Lung (tissue), 12 donors: Measurements from ENCODE around the gene PFDN4. TPM values are rescaled to one million over a fixed set of nuclear protein-coding genes. Genes with fewer than 3 reads are reported as not detected.
A peak's percentile ranks its signal among the peaks of the same experiment; 100 is the strongest.
"Not testable (repeated sequence)": the region's sequence is repeated elsewhere in the genome, so short reads cannot be mapped to it uniquely, and the experiment has no call there.

Experiments used
- ATAC-seq: fragments of 200-7000 bp; cut with Tn5 transposase; one replicate; pipeline ENCODE4 v1.9.1; 2020; ENCODE audit warnings: moderate number of reproducible peaks; ENCODE audit not compliant: insufficient read depth, low FRiP score
- DNase-seq, 3 donors: peaks; one replicate each; pipeline ENCODE4 v3.0.0-alpha.2; 2013 to 2017
- H3K27ac ChIP-seq, 2 donors: one replicate each; pipeline ENCODE4 v1.5.1; 2013; ENCODE audit warnings: mild to moderate bottlenecking in 2 of 2, moderate library complexity in 2 of 2, control low read depth in 1 of 2, inconsistent platforms in 1 of 2, low read depth in 1 of 2, low read length in 1 of 2
- H3K27me3 ChIP-seq, 3 donors: one replicate each; pipeline ENCODE4 v1.5.1; 2013; ENCODE audit warnings: low read length in 2 of 3; ENCODE audit not compliant: control insufficient read depth in 3 of 3, insufficient read depth in 3 of 3
- H3K36me3 ChIP-seq, 4 donors: one replicate each; pipeline ENCODE4 v1.5.1; 2013; ENCODE audit warnings: low read length in 4 of 4, mild to moderate bottlenecking in 1 of 4, moderate library complexity in 1 of 4; ENCODE audit not compliant: control insufficient read depth in 4 of 4, insufficient read depth in 4 of 4
- H3K4me1 ChIP-seq, 5 donors: one replicate each; pipeline ENCODE4 v1.5.1; 2013; ENCODE audit warnings: low read length in 5 of 5, mild to moderate bottlenecking in 2 of 5, moderate library complexity in 1 of 5; ENCODE audit not compliant: control insufficient read depth in 5 of 5, insufficient read depth in 5 of 5
- H3K4me3 ChIP-seq: one replicate; pipeline ENCODE4 v1.5.1; 2013; ENCODE audit warnings: mild to moderate bottlenecking, control low read depth, moderate library complexity
- H3K9ac ChIP-seq, 2 donors: one replicate each; pipeline ENCODE4 v1.5.1; 2013; ENCODE audit warnings: low read length in 2 of 2, control low read depth in 1 of 2; ENCODE audit not compliant: insufficient read depth in 1 of 2
- H3K9me3 ChIP-seq, 4 donors: one replicate each; pipeline ENCODE4 v1.5.1; 2013; ENCODE audit warnings: low read length in 3 of 4, mild to moderate bottlenecking in 1 of 4, moderate library complexity in 1 of 4; ENCODE audit not compliant: control insufficient read depth in 4 of 4, insufficient read depth in 3 of 4
- WGBS, 2 donors: extraction: QIAGEN DNeasy Blood & Tissue Kit; methylation state at CpG; one replicate each; pipeline ENCODE4 v1.1.7; 2013; 5-methylcytosine and 5-hydroxymethylcytosine counted together
- polyA plus RNA-seq, 2 donors: library from polyadenylated mRNA; stranded (reverse); fragments of 200-250 nt; gene quantifications; one replicate each; pipeline ENCODE4 v1.2.1, GENCODE V29; 2013
- total RNA-seq, 2 donors: library from RNA; depleted of rRNA in 1 of 2; stranded (reverse); fragments of >200 nt in 1 of 2; gene quantifications; one replicate each; pipeline ENCODE4 v1.2.1, GENCODE V29; 2014 to 2021
- TF ChIP-seq, protein P1 (sequence below): IDR thresholded peaks from 2 replicates; pipeline ENCODE4 v1.5.1; 2012; ENCODE audit warnings: mild to moderate bottlenecking; ENCODE audit errors: control extremely low read depth, extremely low read depth
- donor health status: control.
- donor health status: control.
- donor health status: Bipolar disorder and iron deficiency.
- donor health status: healthy.
- donor health status: DM: yes; HTN: yes; CAD: no.

The PFDN4 gene
- total and polyA plus RNA-seq, 4 donors: 15.9 to 83.6 (median 43.4) TPM

DNA sequence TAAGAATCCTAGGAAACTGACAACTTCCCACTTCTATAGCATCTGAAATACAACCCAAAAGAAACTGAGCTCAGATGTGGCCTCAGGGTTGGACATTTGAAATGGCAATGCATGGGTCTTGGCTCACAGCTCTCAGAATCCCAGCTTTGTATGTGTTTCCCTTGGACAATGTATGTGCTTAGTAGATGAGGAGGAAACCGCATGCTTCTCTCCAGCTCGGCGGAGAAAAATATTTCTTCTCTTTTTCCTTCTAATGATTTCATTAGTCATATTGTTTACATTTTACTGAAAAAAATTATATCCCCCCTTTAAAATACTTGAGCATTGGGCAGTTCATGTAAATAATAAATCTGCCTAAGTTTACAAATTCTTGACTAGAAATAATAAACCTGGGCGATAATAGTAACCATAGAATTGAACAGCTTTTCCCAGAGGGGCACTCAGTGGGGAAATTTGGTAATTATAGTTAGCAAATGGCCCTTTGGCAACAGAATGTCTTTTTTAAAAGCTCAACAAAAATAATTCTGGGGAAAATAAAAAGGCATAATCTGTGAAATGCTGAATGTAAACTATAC is 55.3 kb downstream of the PFDN4 start:
- DNase-seq (peak; percentile 34 to 83 (median 79)), ATAC-seq (no peak)
- H3K9me3 ChIP-seq: no peaks in the 10 kb centered on the region
- H3K27ac ChIP-seq: no peak overlapping the region
- H3K4me1 ChIP-seq: peaks cover 0 to 21% (median 0%) of the 10 kb centered on the region in 5 donors
- TF ChIP-seq, protein P1, sequence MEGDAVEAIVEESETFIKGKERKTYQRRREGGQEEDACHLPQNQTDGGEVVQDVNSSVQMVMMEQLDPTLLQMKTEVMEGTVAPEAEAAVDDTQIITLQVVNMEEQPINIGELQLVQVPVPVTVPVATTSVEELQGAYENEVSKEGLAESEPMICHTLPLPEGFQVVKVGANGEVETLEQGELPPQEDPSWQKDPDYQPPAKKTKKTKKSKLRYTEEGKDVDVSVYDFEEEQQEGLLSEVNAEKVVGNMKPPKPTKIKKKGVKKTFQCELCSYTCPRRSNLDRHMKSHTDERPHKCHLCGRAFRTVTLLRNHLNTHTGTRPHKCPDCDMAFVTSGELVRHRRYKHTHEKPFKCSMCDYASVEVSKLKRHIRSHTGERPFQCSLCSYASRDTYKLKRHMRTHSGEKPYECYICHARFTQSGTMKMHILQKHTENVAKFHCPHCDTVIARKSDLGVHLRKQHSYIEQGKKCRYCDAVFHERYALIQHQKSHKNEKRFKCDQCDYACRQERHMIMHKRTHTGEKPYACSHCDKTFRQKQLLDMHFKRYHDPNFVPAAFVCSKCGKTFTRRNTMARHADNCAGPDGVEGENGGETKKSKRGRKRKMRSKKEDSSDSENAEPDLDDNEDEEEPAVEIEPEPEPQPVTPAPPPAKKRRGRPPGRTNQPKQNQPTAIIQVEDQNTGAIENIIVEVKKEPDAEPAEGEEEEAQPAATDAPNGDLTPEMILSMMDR: no peak
- WGBS, 2 donors: 61 to 75% methylated on average over 4 of the region's 4 CpGs
- H3K4me3 ChIP-seq: no peak overlapping the region
- no peaks in the 10 kb centered on the region for H3K36me3 ChIP-seq
- no peak overlapping the region for H3K9ac ChIP-seq
- no peaks in the 10 kb centered on the region for H3K27me3 ChIP-seq

DNA sequence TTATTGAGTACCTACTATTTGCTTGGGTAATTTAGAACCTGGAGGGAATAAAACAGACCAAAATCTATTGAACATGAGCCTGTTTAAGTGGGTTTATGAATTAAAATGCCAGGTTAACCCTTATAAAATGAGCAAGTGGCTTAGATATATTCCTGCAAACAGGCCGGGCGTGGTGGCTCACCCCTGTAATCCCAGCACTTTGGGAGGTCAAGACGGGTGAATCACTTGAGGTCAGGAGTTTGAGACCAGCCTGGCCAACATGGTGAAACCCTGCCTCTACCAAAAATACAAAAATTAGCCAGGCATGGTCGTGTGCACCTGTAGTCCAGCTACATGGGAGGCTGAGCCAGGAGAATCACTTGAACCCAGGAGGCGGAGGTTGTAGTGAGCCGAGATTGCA is 57.9 kb downstream of the PFDN4 start:
- H3K9me3 ChIP-seq, H3K27ac ChIP-seq, H3K4me3 ChIP-seq, H3K27me3 ChIP-seq, H3K36me3 ChIP-seq, DNase-seq, ATAC-seq, H3K9ac ChIP-seq: not testable (repeated sequence)
- WGBS, 2 donors: 85 to 92% methylated on average over 6 of the region's 6 CpGs
- peaks cover 0 to 27% (median 0%) of the 10 kb centered on the region in 5 donors for H3K4me1 ChIP-seq

DNA sequence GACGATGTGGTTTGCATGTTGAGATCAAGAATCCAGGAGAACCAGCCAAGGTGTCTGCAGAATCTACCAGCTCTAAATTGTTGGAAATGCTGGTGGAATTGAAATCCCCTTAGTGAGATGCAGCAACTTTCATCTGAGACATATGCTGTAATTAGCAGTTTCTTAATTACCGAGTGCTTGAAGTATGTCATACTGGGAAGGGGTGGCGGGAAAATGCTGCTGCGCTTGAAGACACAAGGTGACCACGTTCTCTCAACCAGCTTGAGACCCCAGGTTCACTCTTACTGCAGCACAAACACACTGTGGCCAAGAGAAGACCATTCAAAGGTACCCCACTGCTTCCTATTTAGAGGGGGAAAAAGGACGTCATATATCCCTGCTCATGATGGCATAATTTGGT is 59.0 kb downstream of the PFDN4 start:
- DNase-seq (no peak), ATAC-seq (no peak)
- TF ChIP-seq, protein P1: no peak
- Histone ChIP-seq H3K27me3 (no peaks in the 10 kb centered on the region), H3K4me1 (peaks cover 0 to 27% (median 0%) of the 10 kb centered on the region in 5 donors), H3K36me3 (no peaks in the 10 kb centered on the region), H3K27ac (no peak overlapping the region), H3K9ac (no peak overlapping the region), H3K9me3 (no peaks in the 10 kb centered on the region), H3K4me3 (no peak overlapping the region)
- 85% methylated on average over 6 of the region's 6 CpGs for WGBS, 2 donors

DNA sequence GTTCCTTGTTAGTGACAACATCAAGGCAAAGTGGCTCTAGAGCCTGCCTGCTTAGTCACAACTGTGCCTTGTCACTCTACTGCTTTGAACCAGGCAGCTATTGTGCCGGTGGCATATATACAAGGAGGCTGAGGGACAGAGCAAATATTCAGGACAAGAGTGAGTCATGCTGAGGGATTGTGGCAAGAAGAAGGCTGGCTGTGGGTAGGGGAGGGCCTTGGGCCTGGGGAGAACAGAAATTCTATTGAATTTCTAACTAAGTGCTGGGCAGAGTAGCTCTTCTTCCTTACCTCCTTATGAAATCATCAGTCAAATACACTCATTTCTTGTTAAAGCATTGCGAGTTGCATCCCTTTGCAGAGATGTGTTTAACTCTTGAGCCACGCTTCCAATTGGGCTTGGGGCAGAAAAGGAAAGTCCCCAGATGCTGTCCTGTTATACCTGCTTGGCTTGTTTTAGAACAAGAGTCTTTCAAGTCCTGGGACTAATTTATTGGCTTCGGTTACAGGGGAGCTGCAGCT is 59.7 kb downstream of the PFDN4 start:
- H3K27me3 ChIP-seq: no peaks in the 10 kb centered on the region
- no peak overlapping the region for H3K27ac ChIP-seq
- H3K9ac ChIP-seq: no peak overlapping the region
- ATAC-seq (peak; percentile 72), DNase-seq (peak; percentile 17 to 60 (median 18))
- H3K36me3 ChIP-seq: no peaks in the 10 kb centered on the region
- TF ChIP-seq, protein P1: no peak
- WGBS, 2 donors: 57 to 78% methylated on average over 4 of the region's 4 CpGs
- H3K4me1 ChIP-seq: peaks cover 0 to 22% (median 0%) of the 10 kb centered on the region in 5 donors
- H3K9me3 ChIP-seq: no peaks in the 10 kb centered on the region
- H3K4me3 ChIP-seq: no peak overlapping the region
